HL-60 (cell line): Measurements from ENCODE around the gene LIN7A.

Source experiments
- CTCF ChIP-seq: IDR thresholded peaks from one replicate; pipeline ENCODE4 v1.5.1; 2011; ENCODE audit warnings: low read length, control low read depth, inconsistent platforms; ENCODE audit not compliant: insufficient read depth
- POLR2AphosphoS5 ChIP-seq: IDR thresholded peaks from 2 replicates; pipeline ENCODE4 v1.6.1; 2012; ENCODE audit warnings: low read depth
- SPI1 ChIP-seq: IDR thresholded peaks from 2 replicates; pipeline ENCODE4 v1.6.1; 2012; ENCODE audit warnings: low read depth, mild to moderate bottlenecking, borderline replicate concordance
- TF ChIP-seq, protein P1 (sequence below): IDR thresholded peaks from 2 replicates; pipeline ENCODE4 v1.6.1; 2012; ENCODE audit warnings: low read depth; ENCODE audit not compliant: insufficient replicate concordance

GRCh38 chr12:80909370-80909769 is 28.4 kb downstream of the LIN7A start:
- TF ChIP-seq CTCF, result no peak
- no peak for TF ChIP-seq POLR2AphosphoS5
- no peak for TF ChIP-seq SPI1
- TF ChIP-seq, protein P1, sequence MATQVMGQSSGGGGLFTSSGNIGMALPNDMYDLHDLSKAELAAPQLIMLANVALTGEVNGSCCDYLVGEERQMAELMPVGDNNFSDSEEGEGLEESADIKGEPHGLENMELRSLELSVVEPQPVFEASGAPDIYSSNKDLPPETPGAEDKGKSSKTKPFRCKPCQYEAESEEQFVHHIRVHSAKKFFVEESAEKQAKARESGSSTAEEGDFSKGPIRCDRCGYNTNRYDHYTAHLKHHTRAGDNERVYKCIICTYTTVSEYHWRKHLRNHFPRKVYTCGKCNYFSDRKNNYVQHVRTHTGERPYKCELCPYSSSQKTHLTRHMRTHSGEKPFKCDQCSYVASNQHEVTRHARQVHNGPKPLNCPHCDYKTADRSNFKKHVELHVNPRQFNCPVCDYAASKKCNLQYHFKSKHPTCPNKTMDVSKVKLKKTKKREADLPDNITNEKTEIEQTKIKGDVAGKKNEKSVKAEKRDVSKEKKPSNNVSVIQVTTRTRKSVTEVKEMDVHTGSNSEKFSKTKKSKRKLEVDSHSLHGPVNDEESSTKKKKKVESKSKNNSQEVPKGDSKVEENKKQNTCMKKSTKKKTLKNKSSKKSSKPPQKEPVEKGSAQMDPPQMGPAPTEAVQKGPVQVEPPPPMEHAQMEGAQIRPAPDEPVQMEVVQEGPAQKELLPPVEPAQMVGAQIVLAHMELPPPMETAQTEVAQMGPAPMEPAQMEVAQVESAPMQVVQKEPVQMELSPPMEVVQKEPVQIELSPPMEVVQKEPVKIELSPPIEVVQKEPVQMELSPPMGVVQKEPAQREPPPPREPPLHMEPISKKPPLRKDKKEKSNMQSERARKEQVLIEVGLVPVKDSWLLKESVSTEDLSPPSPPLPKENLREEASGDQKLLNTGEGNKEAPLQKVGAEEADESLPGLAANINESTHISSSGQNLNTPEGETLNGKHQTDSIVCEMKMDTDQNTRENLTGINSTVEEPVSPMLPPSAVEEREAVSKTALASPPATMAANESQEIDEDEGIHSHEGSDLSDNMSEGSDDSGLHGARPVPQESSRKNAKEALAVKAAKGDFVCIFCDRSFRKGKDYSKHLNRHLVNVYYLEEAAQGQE, result no peak
